Erythroblast (primary cell): ENCODE measurements around the gene IGLON5.

Source experiments
- GATA1 ChIP-seq: IDR thresholded peaks from 2 replicates; pipeline ENCODE4 v1.6.1; 2011; ENCODE audit warnings: low read depth, mild to moderate bottlenecking, control low read depth, low read length, moderate library complexity
- POLR2A ChIP-seq: IDR thresholded peaks from 2 replicates; pipeline ENCODE4 v1.6.1; 2011; ENCODE audit warnings: mild to moderate bottlenecking, low read length

DNA sequence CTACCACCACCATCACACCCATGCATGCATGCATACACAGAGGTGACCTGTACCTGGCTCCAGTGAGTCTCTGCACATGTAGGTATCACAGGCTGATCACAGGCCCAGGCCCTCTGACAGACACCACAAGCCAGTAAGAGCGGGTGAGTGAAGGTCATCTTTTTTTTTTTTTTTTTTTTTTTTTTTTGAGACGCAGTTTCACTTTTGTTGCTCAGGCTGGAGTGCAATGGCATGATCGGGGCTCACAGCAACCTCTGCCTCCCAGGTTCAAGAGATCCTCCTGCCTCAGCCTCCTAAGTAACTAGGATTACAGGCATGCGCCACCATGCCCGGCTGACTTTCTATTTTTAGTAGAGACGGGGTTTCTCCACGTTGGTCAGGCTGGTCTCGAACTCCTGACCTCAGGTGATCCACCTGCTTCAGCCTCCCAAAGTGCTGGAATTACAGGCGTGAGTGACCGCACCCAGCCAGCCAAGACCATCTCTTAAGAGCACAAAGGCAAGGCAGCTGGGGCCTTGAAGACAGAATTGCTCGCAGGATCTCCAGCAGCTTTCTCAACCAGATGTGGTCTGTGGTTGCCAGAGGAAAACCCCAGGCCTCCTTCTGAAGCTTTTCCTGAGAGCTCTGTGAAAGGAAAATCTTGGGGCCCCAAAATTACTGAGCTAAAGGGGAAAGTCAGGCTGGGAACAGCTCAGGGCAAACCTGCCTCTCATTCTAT is 64.2 kb downstream of the IGLON5 start:
- TF ChIP-seq POLR2A (no peak), GATA1 (no peak)
